ENCODE results near the gene PLK2.

PLK2 gene

GRCh38 chr5:58456486-58456885 is 3.4 kb downstream of the PLK2 start:
- Mint-ChIP-seq H3K4me3 (peak overlapping the region; percentile 67 to 80 (median 72)), H3K27ac (peak overlapping the region in 1 of 3 experiments; percentile 20), H3K36me3 (ENCODE audit: low read depth) (peaks cover 70% of the 10 kb centered on the region), H3K9me3 (no peaks in the 10 kb centered on the region), H3K27me3 (ENCODE audit: low read depth) (no peaks in the 10 kb centered on the region), H3K4me1 (peaks cover 40% of the 10 kb centered on the region)
- TF ChIP-seq, protein P1, sequence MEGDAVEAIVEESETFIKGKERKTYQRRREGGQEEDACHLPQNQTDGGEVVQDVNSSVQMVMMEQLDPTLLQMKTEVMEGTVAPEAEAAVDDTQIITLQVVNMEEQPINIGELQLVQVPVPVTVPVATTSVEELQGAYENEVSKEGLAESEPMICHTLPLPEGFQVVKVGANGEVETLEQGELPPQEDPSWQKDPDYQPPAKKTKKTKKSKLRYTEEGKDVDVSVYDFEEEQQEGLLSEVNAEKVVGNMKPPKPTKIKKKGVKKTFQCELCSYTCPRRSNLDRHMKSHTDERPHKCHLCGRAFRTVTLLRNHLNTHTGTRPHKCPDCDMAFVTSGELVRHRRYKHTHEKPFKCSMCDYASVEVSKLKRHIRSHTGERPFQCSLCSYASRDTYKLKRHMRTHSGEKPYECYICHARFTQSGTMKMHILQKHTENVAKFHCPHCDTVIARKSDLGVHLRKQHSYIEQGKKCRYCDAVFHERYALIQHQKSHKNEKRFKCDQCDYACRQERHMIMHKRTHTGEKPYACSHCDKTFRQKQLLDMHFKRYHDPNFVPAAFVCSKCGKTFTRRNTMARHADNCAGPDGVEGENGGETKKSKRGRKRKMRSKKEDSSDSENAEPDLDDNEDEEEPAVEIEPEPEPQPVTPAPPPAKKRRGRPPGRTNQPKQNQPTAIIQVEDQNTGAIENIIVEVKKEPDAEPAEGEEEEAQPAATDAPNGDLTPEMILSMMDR (IDR thresholded peaks at IDR 0.05; ENCODE audit: unreplicated experiment in 3 of 3) = no peak

- TF ChIP-seq, protein P1 (IDR thresholded peaks at IDR 0.05; ENCODE audit: unreplicated experiment in 3 of 3) = no peak
- peak overlapping the region in 1 of 3 experiments; percentile 29 for H3K27ac Mint-ChIP-seq
- no peaks in the 10 kb centered on the region for H3K9me3 Mint-ChIP-seq
- peak overlapping the region; percentile 67 to 80 (median 72) for H3K4me3 Mint-ChIP-seq
- H3K27me3 Mint-ChIP-seq (ENCODE audit: low read depth) = no peaks in the 10 kb centered on the region
- peaks cover 70% of the 10 kb centered on the region for H3K36me3 Mint-ChIP-seq (ENCODE audit: low read depth)
- H3K4me1 Mint-ChIP-seq = peaks cover 40% of the 10 kb centered on the region
Measured at GRCh38 chr5:58456026-58456425, 3.9 kb downstream of the PLK2 start.

DNA sequence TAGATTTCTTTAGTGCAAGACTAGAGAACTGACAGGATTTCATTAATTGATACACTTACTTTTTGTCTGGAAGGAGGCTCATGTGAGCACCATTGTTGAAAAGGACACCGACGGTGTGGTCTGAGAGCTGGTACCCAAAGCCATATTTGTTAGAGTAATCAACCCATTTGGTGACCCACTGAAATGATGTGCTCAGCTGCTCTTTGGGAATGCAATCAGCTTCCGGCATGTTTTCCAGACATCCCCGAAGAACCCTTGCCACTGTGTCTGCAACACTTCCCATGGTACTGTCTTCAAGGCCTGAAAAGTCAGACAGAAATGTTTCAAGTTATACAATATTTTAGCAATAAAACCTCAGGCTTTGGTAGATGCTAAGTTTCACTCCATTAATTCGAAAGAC is 4.4 kb downstream of the PLK2 start:
- peak overlapping the region; percentile 50 to 80 (median 75) for H3K4me3 Mint-ChIP-seq
- H3K36me3 Mint-ChIP-seq (ENCODE audit: low read depth) = peaks cover 73% of the 10 kb centered on the region
- no peaks in the 10 kb centered on the region for H3K27me3 Mint-ChIP-seq (ENCODE audit: low read depth)
- H3K4me1 Mint-ChIP-seq = peaks cover 40% of the 10 kb centered on the region
- H3K27ac Mint-ChIP-seq = no peak overlapping the region
- TF ChIP-seq, protein P1 (IDR thresholded peaks at IDR 0.05; ENCODE audit: unreplicated experiment in 3 of 3) = no peak
- no peaks in the 10 kb centered on the region for H3K9me3 Mint-ChIP-seq

GRCh38 chr5:58455066-58455465 is 4.8 kb downstream of the PLK2 start:
- TF ChIP-seq, protein P1 (IDR thresholded peaks at IDR 0.05; ENCODE audit: unreplicated experiment in 3 of 3) = no peak
- Mint-ChIP-seq H3K4me3 (peak overlapping the region; percentile 50 to 75 (median 58)), H3K27ac (peak overlapping the region in 1 of 3 experiments; percentile 12), H3K36me3 (ENCODE audit: low read depth) (peaks cover 73% of the 10 kb centered on the region), H3K9me3 (no peaks in the 10 kb centered on the region), H3K27me3 (ENCODE audit: low read depth) (no peaks in the 10 kb centered on the region), H3K4me1 (peaks cover 40% of the 10 kb centered on the region)

GRCh38 chr5:58454025-58454424 is 5.9 kb downstream of the PLK2 start:
- H3K4me3 Mint-ChIP-seq = peak overlapping the region in 2 of 3 experiments; percentile 40 to 75
- H3K4me1 Mint-ChIP-seq = peaks cover 40% of the 10 kb centered on the region
- peaks cover 73% of the 10 kb centered on the region for H3K36me3 Mint-ChIP-seq (ENCODE audit: low read depth)

GRCh38 chr5:58453306-58453705 is 6.6 kb downstream of the PLK2 start:
- no peak overlapping the region for H3K4me3 Mint-ChIP-seq

More at GRCh38 chr5:58454025-58454424, 5.9 kb downstream of the PLK2 start:
- H3K9me3 Mint-ChIP-seq = no peaks in the 10 kb centered on the region
- no peak overlapping the region for H3K27ac Mint-ChIP-seq
- TF ChIP-seq, protein P1 (IDR thresholded peaks at IDR 0.05; ENCODE audit: unreplicated experiment in 3 of 3) = no peak
- no peaks in the 10 kb centered on the region for H3K27me3 Mint-ChIP-seq (ENCODE audit: low read depth)

More at GRCh38 chr5:58453306-58453705, 6.6 kb downstream of the PLK2 start:
- H3K9me3 Mint-ChIP-seq = no peaks in the 10 kb centered on the region
- H3K36me3 Mint-ChIP-seq (ENCODE audit: low read depth) = peaks cover 71% of the 10 kb centered on the region
- peaks cover 38% of the 10 kb centered on the region for H3K4me1 Mint-ChIP-seq
- TF ChIP-seq, protein P1 (IDR thresholded peaks at IDR 0.05; ENCODE audit: unreplicated experiment in 3 of 3) = no peak
- H3K27ac Mint-ChIP-seq = no peak overlapping the region
- no peaks in the 10 kb centered on the region for H3K27me3 Mint-ChIP-seq (ENCODE audit: low read depth)
